ENCODE measurements around the gene TCF7L2.

TCF7L2 gene

GRCh38 chr10:113024930-113025329, 74.9 kb downstream of the TCF7L2 start:
- DNase-seq (ENCODE audit: low read depth) = no peak

GRCh38 chr10:113025487-113025886, 75.4 kb downstream of the TCF7L2 start:
- no peak for DNase-seq (ENCODE audit: low read depth)

- DNase-seq (ENCODE audit: low read depth) = no peak
Observed at GRCh38 chr10:113026679-113027078, 76.6 kb downstream of the TCF7L2 start.

- no peak for DNase-seq (ENCODE audit: low read depth)
Observed at GRCh38 chr10:113027230-113027573, 77.2 kb downstream of the TCF7L2 start.

GRCh38 chr10:113027574-113028455, 77.8 kb downstream of the TCF7L2 start:
- no peak for DNase-seq (ENCODE audit: low read depth)

GRCh38 chr10:113028456-113029440, 78.7 kb downstream of the TCF7L2 start:
- DNase-seq (ENCODE audit: low read depth) = no peak

- no peak for DNase-seq (ENCODE audit: low read depth)
Observed at GRCh38 chr10:113030453-113030852, 80.4 kb downstream of the TCF7L2 start.

- no peak for DNase-seq (ENCODE audit: low read depth)
Observed at GRCh38 chr10:113031147-113031546, 81.1 kb downstream of the TCF7L2 start.

- no peak for DNase-seq (ENCODE audit: low read depth)
Observed at GRCh38 chr10:113033991-113034390, 83.9 kb downstream of the TCF7L2 start.

- DNase-seq (ENCODE audit: low read depth) = no peak
Observed at GRCh38 chr10:113035732-113036312, 85.8 kb downstream of the TCF7L2 start.

GRCh38 chr10:113036619-113037018, 86.6 kb downstream of the TCF7L2 start:
- DNase-seq (ENCODE audit: low read depth) = no peak

GRCh38 chr10:113037218-113037617, 87.2 kb downstream of the TCF7L2 start:
- no peak for DNase-seq (ENCODE audit: low read depth)

GRCh38 chr10:113038183-113038582, 88.1 kb downstream of the TCF7L2 start:
- no peak for DNase-seq (ENCODE audit: low read depth)

- no peak for DNase-seq (ENCODE audit: low read depth)
Observed at GRCh38 chr10:113038985-113039384, 88.9 kb downstream of the TCF7L2 start.

- no peak for DNase-seq (ENCODE audit: low read depth)
Observed at GRCh38 chr10:113041324-113041723, 91.3 kb downstream of the TCF7L2 start.

- DNase-seq (ENCODE audit: low read depth) = no peak
Observed at GRCh38 chr10:113041841-113042750, 92.0 kb downstream of the TCF7L2 start.

GRCh38 chr10:113042868-113043267, 92.8 kb downstream of the TCF7L2 start:
- no peak for DNase-seq (ENCODE audit: low read depth)

GRCh38 chr10:113044016-113044755, 94.1 kb downstream of the TCF7L2 start:
- DNase-seq (ENCODE audit: low read depth) = no peak

GRCh38 chr10:113045147-113046055, 95.4 kb downstream of the TCF7L2 start:
- DNase-seq (ENCODE audit: low read depth) = no peak

- DNase-seq (ENCODE audit: low read depth) = no peak
Observed at GRCh38 chr10:113047151-113047550, 97.1 kb downstream of the TCF7L2 start.

Measured in activated T-helper 9 cell treated with anti-CD3 and anti-CD28 coated beads, Interleukin-2, amount 50 U/mL, for 16 hours (primary cell).